Loucy (cell line): Measurements from ENCODE around the gene PIGT.
"Not testable (repeated sequence)": the region's sequence is repeated elsewhere in the genome, so short reads cannot be mapped to it uniquely, and the experiment has no call there.

Experiments used
- H2AFZ ChIP-seq: fragments of 200-600 bp; sonication (generic); 2 replicates; pipeline ENCODE4 v1.6.0; 2016; ENCODE audit warnings: antibody characterized with exemption, mild to moderate bottlenecking, low read length, moderate library complexity
- H3F3A ChIP-seq: fragments of 200-600 bp; 2 replicates; pipeline ENCODE4 v1.6.0; 2016; ENCODE audit warnings: antibody characterized with exemption, low read depth, mild to moderate bottlenecking
- H3K27me3 ChIP-seq: fragments of 200-600 bp; sonication (generic); 2 replicates; pipeline ENCODE4 v1.6.1; 2014; ENCODE audit warnings: low read length, mild to moderate bottlenecking; ENCODE audit not compliant: insufficient read depth, poor library complexity, severe bottlenecking
- H3K36me3 ChIP-seq: fragments of 200-600 bp; sonication (generic); 2 replicates; pipeline ENCODE4 v1.6.1; 2016; ENCODE audit warnings: low read length; ENCODE audit not compliant: insufficient read depth
- H3K4me1 ChIP-seq: fragments of 200-600 bp; sonication (generic); 2 replicates; pipeline ENCODE4 v1.5.1; 2014; ENCODE audit warnings: low read length, mild to moderate bottlenecking; ENCODE audit not compliant: insufficient read depth, poor library complexity, severe bottlenecking
- H3K4me2 ChIP-seq: fragments of 200-600 bp; sonication (generic); 2 replicates; pipeline ENCODE4 v1.6.0; 2014; ENCODE audit warnings: antibody characterized with exemption, low read length, low read depth, mild to moderate bottlenecking; ENCODE audit not compliant: poor library complexity, severe bottlenecking
- H3K4me3 ChIP-seq: fragments of 200-600 bp; sonication (generic); 2 replicates; pipeline ENCODE4 v1.5.1; 2014; ENCODE audit warnings: low read length, mild to moderate bottlenecking, mixed read lengths; ENCODE audit not compliant: poor library complexity, severe bottlenecking
- H3K79me2 ChIP-seq: fragments of 200-600 bp; sonication (generic); 2 replicates; pipeline ENCODE4 v1.6.1; 2014; ENCODE audit warnings: low read length; ENCODE audit not compliant: insufficient read depth
- H3K9ac ChIP-seq: fragments of 200-600 bp; sonication (generic); 2 replicates; pipeline ENCODE4 v1.6.0; 2014; ENCODE audit warnings: mild to moderate bottlenecking, low read depth, low read length, moderate library complexity; ENCODE audit not compliant: poor library complexity, severe bottlenecking
- H3K9me2 ChIP-seq: fragments of 200-600 bp; sonication (generic); replicated peaks from 2 replicates; pipeline ENCODE4 v1.6.1; 2016; ENCODE audit warnings: low read depth, low read length, mixed read lengths
- H3K9me3 ChIP-seq: fragments of 200-600 bp; sonication (generic); 2 replicates; pipeline ENCODE4 v1.6.1; 2014; ENCODE audit warnings: mild to moderate bottlenecking, antibody characterized with exemption, low read length, low read depth; ENCODE audit not compliant: insufficient read depth
- H4K20me1 ChIP-seq: fragments of 200-600 bp; sonication (generic); 2 replicates; pipeline ENCODE4 v1.6.0; 2014; ENCODE audit warnings: antibody characterized with exemption, low read length, mild to moderate bottlenecking; ENCODE audit not compliant: insufficient read depth, poor library complexity, severe bottlenecking
- CTCF ChIP-seq: fragments of 200-600 bp; sonication (generic); conservative IDR thresholded peaks from 2 replicates; pipeline ENCODE4 v1.5.1; 2014; ENCODE audit warnings: mild to moderate bottlenecking, antibody characterized with exemption, low read length
- EZH2phosphoT487 ChIP-seq: fragments of 200-600 bp; IDR thresholded peaks from 2 replicates; pipeline ENCODE4 v1.6.1; 2018; ENCODE audit warnings: antibody characterized with exemption, mild to moderate bottlenecking, moderate library complexity, borderline replicate concordance

PIGT gene

GRCh38 chr20:45470262-45470931, 54.5 kb downstream of the PIGT start:
- Histone ChIP-seq H3F3A (no peaks in the 10 kb centered on the region), H3K9me3 (no peaks in the 10 kb centered on the region), H3K27me3 (no peaks in the 10 kb centered on the region), H3K36me3 (no peaks in the 10 kb centered on the region), H3K9ac (no peak overlapping the region), H2AFZ (no peak overlapping the region), H3K9me2 (no peaks in the 10 kb centered on the region), H3K4me3 (no peak overlapping the region), H3K4me1 (no peaks in the 10 kb centered on the region), H3K79me2 (no peaks in the 10 kb centered on the region), H4K20me1 (no peaks in the 10 kb centered on the region), H3K4me2 (no peak overlapping the region)
- TF ChIP-seq EZH2phosphoT487 (no peak), CTCF (no peak)

GRCh38 chr20:45470937-45471336, 55.0 kb downstream of the PIGT start:
- Histone ChIP-seq H3K4me2 (no peak overlapping the region), H2AFZ (no peak overlapping the region), H4K20me1 (no peaks in the 10 kb centered on the region), H3K79me2 (no peaks in the 10 kb centered on the region), H3K9ac (no peak overlapping the region), H3K4me1 (no peaks in the 10 kb centered on the region), H3K27me3 (no peaks in the 10 kb centered on the region), H3F3A (no peaks in the 10 kb centered on the region), H3K4me3 (no peak overlapping the region), H3K9me2 (no peaks in the 10 kb centered on the region), H3K9me3 (no peaks in the 10 kb centered on the region), H3K36me3 (no peaks in the 10 kb centered on the region)
- no peak for TF ChIP-seq EZH2phosphoT487
- no peak for TF ChIP-seq CTCF

- not testable (repeated sequence) for H4K20me1 ChIP-seq, H2AFZ ChIP-seq, H3K9me2 ChIP-seq, H3K79me2 ChIP-seq, H3K4me1 ChIP-seq, H3K9me3 ChIP-seq, H3K9ac ChIP-seq, H3K36me3 ChIP-seq, H3K4me2 ChIP-seq, H3F3A ChIP-seq, H3K4me3 ChIP-seq, H3K27me3 ChIP-seq
Measured at GRCh38 chr20:45472286-45472685, 56.3 kb downstream of the PIGT start.
